ENCODE data around the gene MYH9. TPM values are rescaled to one million over a fixed set of nuclear protein-coding genes. Genes with fewer than 3 reads are reported as not detected.

The MYH9 gene
- total and polyA plus RNA-seq, 2 donors (not counting 1 experiment from before 2014, with no cell fraction given) = 108 to 554 TPM

DNA sequence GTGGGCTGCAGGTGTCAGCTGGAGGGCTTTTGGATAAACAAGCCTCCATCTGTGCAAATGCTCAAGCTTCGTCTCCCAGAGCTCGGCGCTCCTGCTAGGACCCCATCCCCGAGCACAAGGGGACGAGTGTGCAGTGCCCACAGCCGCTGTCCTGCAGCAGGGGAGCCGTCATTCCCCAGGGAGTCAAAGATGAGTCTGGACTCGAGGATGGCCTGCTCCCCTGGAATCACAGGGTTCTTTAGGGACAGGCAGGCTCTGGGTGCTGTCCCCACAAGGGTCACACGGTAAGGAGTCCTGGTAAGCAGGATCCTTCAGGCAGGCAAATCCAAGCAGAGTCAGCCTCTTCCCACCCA is 84.7 kb downstream of the MYH9 start:
- Mint-ChIP-seq H3K4me1 (peaks cover 8% of the 10 kb centered on the region), H3K27me3 (no peaks in the 10 kb centered on the region), H3K9me3 (ENCODE audit: insufficient read depth) (no peaks in the 10 kb centered on the region), H3K4me3 (no peak overlapping the region), H3K27ac (no peak overlapping the region)
- Histone ChIP-seq H3K4me1 (ENCODE audit: control insufficient read depth in 2 of 2, insufficient read depth in 2 of 2, low read length in 2 of 2) (peaks cover 0 to 4% of the 10 kb centered on the region in 2 donors), H3K4me3 (ENCODE audit: control extremely low read depth in 1 of 5, extremely low read depth in 1 of 5, insufficient read depth in 1 of 5, low read depth in 2 of 5, low read length in 4 of 5) (no peak overlapping the region), H2AFZ (ENCODE audit: insufficient read depth, low read depth, low read length, poor library complexity, severe bottlenecking) (no peak overlapping the region), H4K20me1 (ENCODE audit: control insufficient read depth, insufficient read depth, low read length, poor library complexity, severe bottlenecking) (peaks cover 91% of the 10 kb centered on the region), H3K9me3 (ENCODE audit: control extremely low read depth in 1 of 3, control insufficient read depth in 2 of 3, insufficient read depth in 1 of 3, low read length in 2 of 3) (no peaks in the 10 kb centered on the region), H3K36me3 (replicated peaks in 1 of 2; ENCODE audit: control extremely low read depth in 1 of 2, control insufficient read depth in 1 of 2, extremely low read depth in 1 of 2, insufficient read depth in 2 of 2, low read length in 1 of 2) (peaks cover 5 to 99% of the 10 kb centered on the region in 2 experiments), H3K27ac (ENCODE audit: low read length in 2 of 2) (no peak overlapping the region), H3K4me2 (replicated peaks; ENCODE audit: low read depth, low read length, poor library complexity, severe bottlenecking) (no peak overlapping the region), H3K27me3 (replicated peaks in 1 of 4; ENCODE audit: control extremely low read depth in 1 of 4, control insufficient read depth in 3 of 4, insufficient read depth in 4 of 4, low read length in 3 of 4) (no peaks in the 10 kb centered on the region), H3K9ac (ENCODE audit: low read length) (no peak overlapping the region), H3K79me2 (ENCODE audit: control insufficient read depth, insufficient read depth, low read length) (peaks cover 44% of the 10 kb centered on the region)
- TF ChIP-seq, protein P1, sequence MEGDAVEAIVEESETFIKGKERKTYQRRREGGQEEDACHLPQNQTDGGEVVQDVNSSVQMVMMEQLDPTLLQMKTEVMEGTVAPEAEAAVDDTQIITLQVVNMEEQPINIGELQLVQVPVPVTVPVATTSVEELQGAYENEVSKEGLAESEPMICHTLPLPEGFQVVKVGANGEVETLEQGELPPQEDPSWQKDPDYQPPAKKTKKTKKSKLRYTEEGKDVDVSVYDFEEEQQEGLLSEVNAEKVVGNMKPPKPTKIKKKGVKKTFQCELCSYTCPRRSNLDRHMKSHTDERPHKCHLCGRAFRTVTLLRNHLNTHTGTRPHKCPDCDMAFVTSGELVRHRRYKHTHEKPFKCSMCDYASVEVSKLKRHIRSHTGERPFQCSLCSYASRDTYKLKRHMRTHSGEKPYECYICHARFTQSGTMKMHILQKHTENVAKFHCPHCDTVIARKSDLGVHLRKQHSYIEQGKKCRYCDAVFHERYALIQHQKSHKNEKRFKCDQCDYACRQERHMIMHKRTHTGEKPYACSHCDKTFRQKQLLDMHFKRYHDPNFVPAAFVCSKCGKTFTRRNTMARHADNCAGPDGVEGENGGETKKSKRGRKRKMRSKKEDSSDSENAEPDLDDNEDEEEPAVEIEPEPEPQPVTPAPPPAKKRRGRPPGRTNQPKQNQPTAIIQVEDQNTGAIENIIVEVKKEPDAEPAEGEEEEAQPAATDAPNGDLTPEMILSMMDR (IDR thresholded peaks at IDR 0.05) = no peak
- TF ChIP-seq EZH2 (IDR thresholded peaks at IDR 0.05; ENCODE audit: borderline replicate concordance, insufficient read depth, low read depth, low read length, poor library complexity, severe bottlenecking) = no peak
- no peak for DNase-seq
- ChIA-PET CTCF (interaction anchor here (0.8 to 24.9 kb wide), 10 partner anchors 10 to 177 kb away, joined by 3 to 607 read pairs (median 18); partner anchors contain the start of gene TXN2), POLR2A (interaction anchor here (0.6 to 0.9 kb wide), 2 partner anchors 39 to 167 kb away, joined by 3 read pairs; no protein-coding TSS in a partner anchor)
- no peak for ATAC-seq (ENCODE audit: low read depth)
- WGBS (ENCODE audit: insufficient coverage) = 87% methylated on average over 8 of the region's 9 CpGs
- intact Hi-C loops (cut with micrococcal nuclease) = no loop called here

DNA sequence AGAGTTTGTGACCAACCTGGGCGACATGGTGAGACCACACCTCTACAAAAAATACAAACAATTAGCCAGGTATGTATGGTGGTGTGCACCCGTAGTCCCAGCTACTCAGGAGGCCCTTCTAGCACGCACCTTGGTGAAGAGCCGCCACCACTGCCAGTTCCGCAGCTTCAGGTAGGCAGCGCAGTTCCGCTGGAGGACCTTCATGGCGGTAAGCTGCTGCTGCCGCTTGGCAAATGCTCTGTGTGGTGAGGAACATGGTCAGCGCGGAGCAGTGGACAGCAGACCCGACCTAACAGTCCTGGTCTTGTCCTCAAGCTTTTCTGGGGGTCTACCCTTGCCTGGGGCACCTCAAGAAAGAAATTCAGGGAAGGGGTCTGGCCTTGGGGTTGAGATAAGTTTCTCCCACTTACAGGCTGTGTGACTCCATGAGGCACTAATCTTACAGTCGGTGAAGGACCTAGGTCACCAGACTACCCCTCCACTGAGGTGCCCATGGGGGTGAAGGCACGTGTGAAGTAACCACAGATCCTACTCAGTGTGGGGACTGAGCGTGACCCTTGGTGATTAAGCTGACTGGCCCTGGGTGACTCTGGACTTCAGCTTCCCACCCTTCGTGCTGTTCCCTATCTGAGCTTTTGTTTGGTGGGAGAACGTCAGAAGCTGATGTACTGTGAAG is 85.2 kb downstream of the MYH9 start:
- Histone ChIP-seq H3K9ac (ENCODE audit: low read length) (no peak overlapping the region), H3K27me3 (replicated peaks in 1 of 4; ENCODE audit: control extremely low read depth in 1 of 4, control insufficient read depth in 3 of 4, insufficient read depth in 4 of 4, low read length in 3 of 4) (no peaks in the 10 kb centered on the region), H3K9me3 (ENCODE audit: control extremely low read depth in 1 of 3, control insufficient read depth in 2 of 3, insufficient read depth in 1 of 3, low read length in 2 of 3) (no peaks in the 10 kb centered on the region), H3K36me3 (replicated peaks in 1 of 2; ENCODE audit: control extremely low read depth in 1 of 2, control insufficient read depth in 1 of 2, extremely low read depth in 1 of 2, insufficient read depth in 2 of 2, low read length in 1 of 2) (peaks cover 5 to 99% of the 10 kb centered on the region in 2 experiments), H3K27ac (ENCODE audit: low read length in 2 of 2) (no peak overlapping the region), H3K4me1 (ENCODE audit: control insufficient read depth in 2 of 2, insufficient read depth in 2 of 2, low read length in 2 of 2) (peaks cover 0 to 4% of the 10 kb centered on the region in 2 donors), H4K20me1 (ENCODE audit: control insufficient read depth, insufficient read depth, low read length, poor library complexity, severe bottlenecking) (peaks cover 93% of the 10 kb centered on the region), H3K4me2 (replicated peaks; ENCODE audit: low read depth, low read length, poor library complexity, severe bottlenecking) (no peak overlapping the region), H2AFZ (ENCODE audit: insufficient read depth, low read depth, low read length, poor library complexity, severe bottlenecking) (no peak overlapping the region), H3K79me2 (ENCODE audit: control insufficient read depth, insufficient read depth, low read length) (peaks cover 44% of the 10 kb centered on the region), H3K4me3 (ENCODE audit: control extremely low read depth in 1 of 5, extremely low read depth in 1 of 5, insufficient read depth in 1 of 5, low read depth in 2 of 5, low read length in 4 of 5) (no peak overlapping the region)
- Mint-ChIP-seq H3K9me3 (ENCODE audit: insufficient read depth) (no peaks in the 10 kb centered on the region), H3K4me3 (no peak overlapping the region), H3K27ac (no peak overlapping the region), H3K4me1 (peaks cover 8% of the 10 kb centered on the region), H3K27me3 (no peaks in the 10 kb centered on the region)
- CTCF ChIA-PET = interaction anchor here (0.7 to 24.9 kb wide), 25 partner anchors 10 to 208 kb away, joined by 3 to 607 read pairs (median 7); partner anchors contain the start of genes FOXRED2 and TXN2
- 94% methylated on average over 14 of the region's 17 CpGs for WGBS (ENCODE audit: insufficient coverage)
- DNase-seq (no peak), ATAC-seq (ENCODE audit: low read depth) (no peak)
- POLR2A ChIA-PET = interaction anchor here (0.5 to 1.4 kb wide), 4 partner anchors 38 to 168 kb away, joined by 3 to 4 read pairs (median 4); no protein-coding TSS in a partner anchor
- intact Hi-C loops (cut with micrococcal nuclease) = no loop called here
- TF ChIP-seq, protein P1 (IDR thresholded peaks at IDR 0.05) = no peak
- no peak for TF ChIP-seq EZH2 (IDR thresholded peaks at IDR 0.05; ENCODE audit: borderline replicate concordance, insufficient read depth, low read depth, low read length, poor library complexity, severe bottlenecking)
